HG02588 (cell line): ENCODE data around the gene TMCO4.
"Not testable (repeated sequence)": the region's sequence is repeated elsewhere in the genome, so short reads cannot be mapped to it uniquely, and the experiment has no call there.

ENCODE experiments used
- ATAC-seq: cut with Tn5 transposase; IDR thresholded peaks from one replicate; pipeline ENCODE4 v1.9.1; 2021; ENCODE audit warnings: mild to moderate bottlenecking, moderate library complexity; ENCODE audit not compliant: unreplicated experiment

The TMCO4 gene

GRCh38 chr1:19799230-19800075 is at the start of gene TMCO4:
TMCO4 (minus strand) TSS chr1:19799916; CDS start chr1:19780758, 19,158 bp downstream.
- no peak for ATAC-seq

- not testable (repeated sequence) for ATAC-seq
Observed at GRCh38 chr1:19849307-19849706, 49.6 kb upstream of the TMCO4 start.

GRCh38 chr1:19847334-19847733 is 47.6 kb upstream of the TMCO4 start:
- not testable (repeated sequence) for ATAC-seq

- ATAC-seq = no peak
Observed at GRCh38 chr1:19846338-19846737, 46.6 kb upstream of the TMCO4 start.

- ATAC-seq = no peak
Observed at GRCh38 chr1:19845555-19845954, 45.8 kb upstream of the TMCO4 start.

- no peak for ATAC-seq
Observed at GRCh38 chr1:19844731-19845495, 45.2 kb upstream of the TMCO4 start.

GRCh38 chr1:19840228-19840627 is 40.5 kb upstream of the TMCO4 start:
- no peak for ATAC-seq

- no peak for ATAC-seq
Observed at GRCh38 chr1:19837866-19838265, 38.1 kb upstream of the TMCO4 start.

- no peak for ATAC-seq
Observed at GRCh38 chr1:19835578-19835977, 35.9 kb upstream of the TMCO4 start.

GRCh38 chr1:19831441-19831840 is 31.7 kb upstream of the TMCO4 start:
- no peak for ATAC-seq

- no peak for ATAC-seq
Observed at GRCh38 chr1:19828546-19828945, 28.8 kb upstream of the TMCO4 start.

GRCh38 chr1:19825298-19825697 is 25.6 kb upstream of the TMCO4 start:
- ATAC-seq = no peak

- ATAC-seq = no peak
Observed at GRCh38 chr1:19824541-19824940, 24.8 kb upstream of the TMCO4 start.

GRCh38 chr1:19824036-19824435 is 24.3 kb upstream of the TMCO4 start:
- no peak for ATAC-seq

GRCh38 chr1:19819701-19820100 is 20.0 kb upstream of the TMCO4 start:
- no peak for ATAC-seq

GRCh38 chr1:19818324-19818723 is 18.6 kb upstream of the TMCO4 start:
- no peak for ATAC-seq

- no peak for ATAC-seq
Observed at GRCh38 chr1:19817160-19817559, 17.4 kb upstream of the TMCO4 start.

- not testable (repeated sequence) for ATAC-seq
Observed at GRCh38 chr1:19816737-19817086, 17.0 kb upstream of the TMCO4 start.

GRCh38 chr1:19815801-19816736 is 16.4 kb upstream of the TMCO4 start:
- ATAC-seq = no peak

GRCh38 chr1:19814681-19815503 is 15.2 kb upstream of the TMCO4 start, which contains the start of gene RNF186:
RNF186 (minus strand) TSS chr1:19815283; CDS start chr1:19815101, 182 bp downstream.
- no peak for ATAC-seq
